ENCODE measurements around the gene WBP2NL. TPM values are rescaled to one million over a fixed set of nuclear protein-coding genes. Genes with fewer than 3 reads are reported as not detected.

The WBP2NL gene
- total RNA-seq, 4 donors from 2014 or later: 3.7 to 6.6 TPM; not detected in 2

GRCh38 chr22:42062506-42063170 is 64.0 kb downstream of the WBP2NL start:
- no peaks in the 10 kb centered on the region for H3K9me3 ChIP-seq
- H3K36me3 ChIP-seq: no peaks in the 10 kb centered on the region
- no peak overlapping the region for H3K4me3 ChIP-seq
- DNase-seq: no peak
- H3K27me3 ChIP-seq: no peaks in the 10 kb centered on the region
- H3K27ac ChIP-seq: no peak overlapping the region
- intact Hi-C loops (cut with DNase I; ENCODE audit: low total_unique reads): no loop called here
- TF ChIP-seq CTCF (IDR thresholded peaks at IDR 0.05) (no peak), POLR2A (IDR thresholded peaks at IDR 0.05) (no peak)
- H3K4me1 ChIP-seq: no peaks in the 10 kb centered on the region

- no peaks in the 10 kb centered on the region for H3K36me3 ChIP-seq
- no peak for DNase-seq
- no peaks in the 10 kb centered on the region for H3K9me3 ChIP-seq
- peaks cover 0 to 2% of the 10 kb centered on the region in 2 donors for H3K4me1 ChIP-seq
- no peaks in the 10 kb centered on the region for H3K27me3 ChIP-seq
- no peak overlapping the region for H3K27ac ChIP-seq
- TF ChIP-seq POLR2A (IDR thresholded peaks at IDR 0.05) (no peak), CTCF (IDR thresholded peaks at IDR 0.05) (no peak)
- H3K4me3 ChIP-seq: no peak overlapping the region
- intact Hi-C loops (cut with DNase I; ENCODE audit: low total_unique reads): no loop called here
These were observed 66.0 kb downstream of the WBP2NL start for GRCh38 chr22:42064629-42065028.

GRCh38 chr22:42065438-42066125 is 67.0 kb downstream of the WBP2NL start:
- peaks cover 0 to 5% of the 10 kb centered on the region in 2 donors for H3K4me1 ChIP-seq
- no peak overlapping the region for H3K27ac ChIP-seq
- no peaks in the 10 kb centered on the region for H3K27me3 ChIP-seq
- no peaks in the 10 kb centered on the region for H3K36me3 ChIP-seq
- intact Hi-C loops (cut with DNase I; ENCODE audit: low total_unique reads): no loop called here
- H3K9me3 ChIP-seq: no peaks in the 10 kb centered on the region
- TF ChIP-seq CTCF (IDR thresholded peaks at IDR 0.05) (no peak), POLR2A (IDR thresholded peaks at IDR 0.05) (no peak)
- no peak for DNase-seq
- H3K4me3 ChIP-seq: no peak overlapping the region

GRCh38 chr22:42066126-42066761 is 67.7 kb downstream of the WBP2NL start:
- no peak overlapping the region for H3K4me3 ChIP-seq
- no peak for DNase-seq
- H3K9me3 ChIP-seq: no peaks in the 10 kb centered on the region
- TF ChIP-seq POLR2A (IDR thresholded peaks at IDR 0.05) (no peak), CTCF (IDR thresholded peaks at IDR 0.05) (no peak)
- intact Hi-C loops (cut with DNase I; ENCODE audit: low total_unique reads): no loop called here
- H3K36me3 ChIP-seq: no peaks in the 10 kb centered on the region
- peaks cover 0 to 5% of the 10 kb centered on the region in 2 donors for H3K4me1 ChIP-seq
- no peaks in the 10 kb centered on the region for H3K27me3 ChIP-seq
- H3K27ac ChIP-seq: no peak overlapping the region

- peaks cover 0 to 5% of the 10 kb centered on the region in 2 donors for H3K4me1 ChIP-seq
- no peaks in the 10 kb centered on the region for H3K27me3 ChIP-seq
- TF ChIP-seq POLR2A (IDR thresholded peaks at IDR 0.05): no peak
- TF ChIP-seq CTCF (IDR thresholded peaks at IDR 0.05): no peak
- no peaks in the 10 kb centered on the region for H3K9me3 ChIP-seq
- intact Hi-C loops (cut with DNase I; ENCODE audit: low total_unique reads): no loop called here
- no peak for DNase-seq
- no peak overlapping the region for H3K4me3 ChIP-seq
- H3K27ac ChIP-seq: no peak overlapping the region
- H3K36me3 ChIP-seq: no peaks in the 10 kb centered on the region
These were observed 68.3 kb downstream of the WBP2NL start for GRCh38 chr22:42066937-42067336.
